RWPE1 (cell line): ENCODE results near the gene CFAP91.

Experiments
- CTCF ChIA-PET: fragments of 350-600 bp; sonication (Branson Sonifier 250); formaldehyde crosslinking; extraction: SDS; loops from one replicate; lab custom pipeline; 2021; lab: Yijun Ruan, JAX
- POLR2A ChIA-PET: fragments of 400-600 bp; formaldehyde crosslinking; extraction: SDS; loops from one replicate; lab custom pipeline; 2020; ENCODE audit warnings: antibody characterized with exemption; ENCODE audit not compliant: low non-redundant PET; lab: Yijun Ruan, JAX
- DNase-seq: peaks from one replicate; pipeline ENCODE4 v3.0.0; 2012; ENCODE audit warnings: low spot score
- H3K27ac ChIP-seq: fragments of 450-650 bp; 2 replicates; pipeline ENCODE4 v1.5.1; 2017
- CTCF ChIP-seq: fragments of 450-650 bp; conservative IDR thresholded peaks from 2 replicates; pipeline ENCODE4 v1.5.1; 2017; ENCODE audit warnings: low read depth, mild to moderate bottlenecking

Gene CFAP91

DNA sequence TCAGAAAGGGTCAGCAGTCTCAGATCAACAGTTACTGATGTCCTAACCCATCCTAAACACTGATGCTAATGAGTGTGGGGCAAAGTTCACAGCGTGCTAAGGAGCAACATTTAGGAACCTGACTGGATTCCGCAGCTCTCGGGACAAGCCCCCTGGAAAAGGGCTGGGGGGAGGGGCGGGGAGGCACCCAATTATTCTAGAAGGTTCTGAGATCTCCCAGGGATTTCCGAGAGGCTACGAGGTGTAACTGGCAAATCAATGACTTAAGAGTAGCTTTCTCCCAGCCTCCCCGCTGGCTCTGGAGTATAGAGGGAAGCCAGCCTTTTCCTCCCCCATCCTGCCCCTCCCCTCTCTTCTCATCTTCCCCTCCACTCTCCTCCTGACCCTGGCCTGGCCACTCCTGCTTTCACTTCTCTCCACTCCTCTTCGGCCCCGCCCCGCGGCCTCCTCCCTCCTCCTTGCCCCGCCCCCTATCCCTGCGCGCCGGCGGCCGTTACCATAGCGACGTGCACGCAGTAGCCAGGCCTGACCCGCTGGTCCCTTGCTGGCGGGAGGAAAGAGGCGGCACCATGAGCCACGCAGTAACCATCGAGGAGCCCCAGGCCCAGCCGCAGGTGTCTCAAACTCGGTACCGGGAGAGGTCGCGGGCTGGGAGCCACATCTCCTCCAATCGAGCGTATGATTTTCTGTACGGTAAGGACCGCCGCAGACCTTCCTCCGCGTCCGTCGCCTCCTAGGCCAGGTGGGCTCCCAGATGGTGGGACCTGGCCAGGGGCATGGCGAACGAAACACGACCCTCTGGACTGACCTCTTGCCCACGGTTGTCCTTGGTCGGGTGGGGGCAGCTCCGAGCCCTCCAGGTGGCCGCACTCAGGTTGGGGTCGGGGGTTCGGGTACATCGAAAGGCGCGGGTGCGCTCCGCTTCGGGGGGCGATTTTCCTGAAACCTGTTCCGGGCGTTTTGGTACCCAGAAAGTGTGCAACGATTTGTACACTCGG lies at the start of gene CFAP91:
CFAP91 (plus strand) TSS at position 493 of the 998 bp plus-strand sequence; CDS start at position 570, 77 bp downstream.
- no peak within 1 kb of the TSS for H3K27ac ChIP-seq
- no peak for TF ChIP-seq CTCF
- DNase-seq, result peak; percentile 91
- ChIA-PET CTCF (interaction anchor here (0.7 kb wide), 1 partner anchor 332 kb away, joined by 3 read pairs; no protein-coding TSS in a partner anchor), POLR2A (no interaction called here)

- ChIA-PET POLR2A (no interaction called here), CTCF (no interaction called here)
- no peak for TF ChIP-seq CTCF
- H3K27ac ChIP-seq, result no peak overlapping the region
- DNase-seq, result no peak
Measured at GRCh38 chr3:119653876-119654275, 48.9 kb upstream of the CFAP91 start.

DNA sequence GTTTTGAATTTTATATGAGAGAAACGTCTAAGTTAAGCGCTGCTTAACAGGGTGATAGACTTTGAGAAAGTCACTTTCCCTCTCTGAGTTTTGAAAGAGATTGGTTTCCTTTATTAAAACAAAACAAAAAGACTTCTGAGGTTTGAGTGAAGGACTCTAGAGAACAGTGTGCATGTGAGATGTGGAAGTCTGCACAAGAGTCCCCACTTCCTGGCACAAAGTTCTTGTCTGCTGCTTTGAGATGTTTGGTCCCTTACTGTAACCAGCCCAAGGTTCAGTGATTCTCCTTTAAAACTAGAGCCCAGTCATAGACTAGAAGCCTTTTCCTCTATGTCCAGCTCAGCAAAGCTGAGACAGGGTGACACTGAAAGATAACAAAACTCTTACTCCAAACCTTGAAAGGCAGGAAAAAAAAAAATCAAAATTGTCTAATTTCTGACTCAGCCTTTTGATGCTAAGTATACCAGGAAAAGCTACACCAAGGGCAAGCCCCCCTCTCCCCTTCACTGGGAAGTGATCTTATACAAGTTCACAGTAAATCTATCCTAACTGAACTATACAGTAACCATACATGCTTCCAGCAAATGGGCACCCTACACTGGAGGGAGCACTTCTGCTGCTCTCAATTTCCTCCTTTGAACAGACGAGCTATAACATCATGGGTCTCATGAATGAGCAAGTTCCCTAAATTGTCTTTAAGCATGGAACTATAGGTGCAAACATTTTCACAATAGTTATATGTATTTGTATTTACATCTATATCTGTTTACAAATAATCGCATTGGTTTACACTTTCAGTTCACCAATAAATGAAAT lies 44.7 kb upstream of the CFAP91 start:
- POLR2A ChIA-PET, result no interaction called here
- no peak for TF ChIP-seq CTCF
- CTCF ChIA-PET, result no interaction called here
- no peak overlapping the region for H3K27ac ChIP-seq
- DNase-seq, result no peak

DNA sequence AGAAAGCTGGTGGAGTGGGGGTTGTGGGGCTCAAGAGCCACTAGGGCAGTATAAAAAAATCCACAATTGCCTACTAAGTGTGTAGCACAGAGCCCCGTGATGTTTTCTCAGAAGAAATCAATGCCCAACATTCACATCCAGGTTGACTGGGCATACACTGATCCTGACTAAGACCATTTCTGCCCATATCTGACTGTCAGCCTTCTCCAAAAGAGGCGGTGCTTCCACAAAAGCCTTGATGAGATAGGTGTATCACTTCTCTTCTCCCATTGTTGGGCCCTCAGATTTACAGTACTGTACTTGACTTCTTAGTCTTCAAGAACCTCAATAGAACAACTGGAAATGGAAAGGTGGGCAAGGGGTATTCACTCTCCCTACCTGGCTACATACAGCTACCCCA lies 43.8 kb upstream of the CFAP91 start:
- POLR2A ChIA-PET, result no interaction called here
- no peak for TF ChIP-seq CTCF
- no peak overlapping the region for H3K27ac ChIP-seq
- CTCF ChIA-PET, result no interaction called here
- no peak for DNase-seq

DNA sequence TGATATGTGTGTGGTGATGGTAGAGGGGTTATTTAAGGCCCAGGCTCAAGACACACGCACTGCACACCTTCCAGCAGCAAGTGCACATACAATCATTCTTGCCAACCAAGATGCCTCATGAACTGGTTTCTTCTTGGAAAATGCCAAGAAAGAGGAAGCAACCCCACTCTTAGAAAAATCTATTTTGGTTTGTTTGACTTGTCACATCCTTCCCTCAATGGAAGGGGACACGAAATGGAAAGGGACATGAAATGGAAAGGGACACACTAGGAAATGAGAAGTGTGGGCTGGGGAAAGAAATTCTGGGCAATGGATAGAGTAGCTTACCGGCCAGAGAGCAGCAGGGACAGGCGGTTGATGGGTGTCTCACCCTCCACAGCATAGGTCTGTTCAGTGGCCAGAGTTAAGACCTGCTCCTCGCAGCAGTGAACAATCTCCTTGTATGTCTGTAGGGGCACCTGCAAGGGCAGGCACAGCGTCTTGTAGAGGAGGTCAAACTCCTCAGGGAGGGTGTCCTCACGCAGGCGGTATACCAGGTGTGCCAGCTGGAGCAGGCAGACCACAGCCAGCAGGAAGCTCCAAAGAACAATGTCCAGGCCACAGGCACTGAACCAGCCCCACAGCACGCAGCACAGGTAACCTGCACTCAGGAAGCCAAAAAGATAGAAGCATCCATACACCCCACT lies 43.1 kb upstream of the CFAP91 start:
- ChIA-PET CTCF (interaction anchor here (0.6 kb wide), 1 partner anchor 17 kb away, joined by 3 read pairs; no protein-coding TSS in a partner anchor), POLR2A (no interaction called here)
- H3K27ac ChIP-seq, result no peak overlapping the region
- no peak for TF ChIP-seq CTCF
- DNase-seq, result no peak
